ENCODE data around the gene RANBP3L. TPM values are rescaled to one million over a fixed set of nuclear protein-coding genes. Genes with fewer than 3 reads are reported as not detected.
A peak's percentile ranks its signal among the peaks of the same experiment; 100 is the strongest.

RANBP3L gene
- total and polyA plus RNA-seq, 2 of the 4 experiments (the other 2 are of a cell fraction): not detected

GRCh38 chr5:36267905-36268304 is 33.8 kb downstream of the RANBP3L start:
- Histone ChIP-seq H3K9me1 (ENCODE audit: insufficient read depth, low read length) (no peaks in the 10 kb centered on the region), H4K8ac (ENCODE audit: low read depth in 2 of 2, low read length in 2 of 2) (no peak overlapping the region), H3K27me3 (ENCODE audit: control insufficient read depth, insufficient read depth, low read length) (no peaks in the 10 kb centered on the region; the same call in 1 of the 2 replicates), H3K18ac (ENCODE audit: low read depth, low read length) (no peak overlapping the region), H3K27ac (ENCODE audit: insufficient read depth, low read length) (no peak overlapping the region), H4K20me1 (ENCODE audit: insufficient read depth, low read length) (no peaks in the 10 kb centered on the region), H3K4me3 (ENCODE audit: insufficient read depth, low read depth, low read length) (no peak overlapping the region), H3K23ac (ENCODE audit: low read depth, low read length) (no peak overlapping the region), H2BK20ac (ENCODE audit: low read depth, low read length) (no peak overlapping the region), H3K56ac (ENCODE audit: extremely low read depth, insufficient read depth, low read length) (no peak overlapping the region), H3K4me2 (ENCODE audit: low read depth, low read length) (no peak overlapping the region), H3K36me3 (ENCODE audit: control insufficient read depth, insufficient read depth, low read length) (no peaks in the 10 kb centered on the region), H4K5ac (ENCODE audit: low read depth, low read length) (no peak overlapping the region), H2BK5ac (ENCODE audit: low read depth, low read length, poor library complexity, severe bottlenecking) (no peak overlapping the region), H3K4me1 (ENCODE audit: control insufficient read depth, insufficient read depth, low read length) (no peaks in the 10 kb centered on the region), H2BK120ac (ENCODE audit: low read depth, low read length) (no peak overlapping the region), H2AK5ac (ENCODE audit: low read depth, low read length) (no peak overlapping the region), H3K14ac (replicated peaks; ENCODE audit: low read depth, low read length) (no peak overlapping the region), H3K9ac (ENCODE audit: low read depth, low read length) (no peak overlapping the region), H2BK15ac (ENCODE audit: low read depth, low read length) (no peak overlapping the region), H2AK9ac (replicated peaks; ENCODE audit: low read depth, low read length, poor library complexity) (no peak overlapping the region), H3K79me1 (ENCODE audit: low read depth in 1 of 2, low read length in 2 of 2) (no peaks in the 10 kb centered on the region), H4K91ac (ENCODE audit: insufficient read depth, low read depth, low read length) (no peak overlapping the region), H3K4ac (ENCODE audit: low read depth, low read length) (no peak overlapping the region), H3K9me3 (ENCODE audit: control insufficient read depth, insufficient read depth, low read length) (no peaks in the 10 kb centered on the region), H2AFZ (replicated peaks; ENCODE audit: low read length, poor library complexity) (no peak overlapping the region)
- POLR2A ChIA-PET (ENCODE audit: unreplicated experiment): no interaction called here
- in situ Hi-C loops (cut with MboI; ENCODE audit: low sequenced_read_pairs) (loop anchor here (10.0 kb wide), 1 partner anchor 427 kb away; no protein-coding TSS in a partner anchor), intact Hi-C loops (cut with micrococcal nuclease) (loop anchor here (5.0 kb wide), 1 partner anchor 129 kb away; no protein-coding TSS in a partner anchor), dilution Hi-C loops (cut with HindIII; ENCODE audit: low sequenced_read_pairs, unreplicated experiment) (no loop called here)
- no peak for DNase-seq
- TF ChIP-seq RFX5 (IDR thresholded peaks at IDR 0.05; ENCODE audit: low read depth, low read length): no peak
- peak; percentile 63 for TF ChIP-seq MAFK (IDR thresholded peaks at IDR 0.05; ENCODE audit: low read depth, low read length)
- CTCF ChIA-PET: interaction anchor here (0.6 kb wide), 1 partner anchor 61 kb away, joined by 4 read pairs; no protein-coding TSS in a partner anchor
- ATAC-seq (ENCODE audit: low read depth): no peak
- BruUV-seq (replicated peaks): no TSS peak
- no CpG with 5 or more reads among the region's 3 CpGs for WGBS, 2 experiments (ENCODE audit: extremely low coverage in 2 of 2, insufficient read length in 1 of 2)

Data from IMR-90 (cell line).